Adipose tissue (tissue), 3 donors: Measurements from ENCODE around the gene XIST. TPM values are rescaled to one million over a fixed set of nuclear protein-coding genes. Genes with fewer than 3 reads are reported as not detected.

Experiments used
- H3K27ac ChIP-seq: one replicate; pipeline ENCODE4 v1.5.1; 2013; ENCODE audit warnings: low read depth, low read length
- WGBS, 3 donors: extraction: QIAGEN DNeasy Blood & Tissue Kit; methylation state at CpG; one replicate each; pipeline ENCODE4 v1.1.7; 2013; 5-methylcytosine and 5-hydroxymethylcytosine counted together
- polyA plus RNA-seq, 3 donors: library from polyadenylated mRNA; stranded (reverse); fragments of 200-250 nt; gene quantifications; one replicate each; pipeline ENCODE4 v1.2.3, GENCODE V29; 2013
- donor health status: healthy with polysubstance abuse.
- donor health status: Bipolar disorder and iron deficiency.
- donor health status: healthy.

XIST gene
- polyA plus RNA-seq, 3 donors = 0.06 to 64.5 (median 0.22) TPM

GRCh38 chrX:73842541-73843234, 9.8 kb downstream of the XIST start:
- H3K27ac ChIP-seq = no peak overlapping the region
- WGBS, 3 donors = 80 to 91% (median 83%) methylated on average over 4 of the region's 4 CpGs

- H3K27ac ChIP-seq = no peak overlapping the region
- 65 to 79% (median 70%) methylated on average over 5 of the region's 5 CpGs for WGBS, 3 donors
These were observed 11.2 kb downstream of the XIST start for GRCh38 chrX:73841337-73841736.

DNA sequence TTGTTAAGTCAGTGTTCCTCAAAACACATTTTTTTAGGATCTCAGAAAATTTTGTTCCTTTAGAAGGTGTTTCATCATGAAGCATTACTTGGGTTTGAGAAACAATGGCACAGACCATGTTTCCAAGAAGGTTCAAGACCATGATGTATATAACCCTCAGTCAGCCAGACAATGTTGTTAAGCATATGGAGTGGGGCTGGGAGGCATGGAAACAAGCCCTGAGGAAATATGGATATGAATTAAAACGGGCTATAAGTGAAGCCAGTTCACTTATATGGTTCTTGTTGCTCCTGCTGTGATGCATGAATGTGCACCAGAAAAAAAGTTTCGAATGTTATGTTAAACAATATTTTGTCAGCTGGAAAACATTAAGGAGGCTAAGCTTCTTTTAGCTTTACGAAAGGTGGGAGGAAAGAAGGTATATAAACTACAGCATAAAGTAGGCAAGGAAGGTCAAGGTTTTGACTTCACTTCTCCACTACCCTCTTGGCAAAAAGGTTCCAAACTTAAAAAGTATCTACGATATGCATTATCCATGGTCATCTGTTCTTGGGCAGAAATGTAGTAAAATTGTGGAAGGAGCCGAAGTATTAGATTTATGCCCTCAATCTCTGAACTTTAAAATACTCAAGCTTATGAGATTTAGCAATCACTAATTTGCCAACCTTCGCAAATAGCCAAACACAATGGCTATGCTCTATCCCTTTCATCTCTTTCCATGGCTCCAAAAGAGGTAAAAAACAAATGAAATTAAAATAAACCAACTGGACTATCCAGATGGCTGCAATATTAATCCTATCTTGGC, 12.2 kb downstream of the XIST start:
- no peak overlapping the region for H3K27ac ChIP-seq
- WGBS, 3 donors = 70 to 86% (median 75%) methylated on average over 6 of the region's 6 CpGs

- WGBS, 3 donors = 65 to 86% (median 70%) methylated on average over 1 of the region's 1 CpG
- H3K27ac ChIP-seq = no peak overlapping the region
These were observed 13.4 kb downstream of the XIST start for GRCh38 chrX:73839152-73839551.

GRCh38 chrX:73838123-73838522, 14.4 kb downstream of the XIST start:
- H3K27ac ChIP-seq = no peak overlapping the region
- 85 to 94% (median 90%) methylated on average over 3 of the region's 3 CpGs for WGBS, 3 donors

GRCh38 chrX:73836956-73837477, 15.5 kb downstream of the XIST start:
- 0 to 58% (median 40%) methylated on average over 1 of the region's 1 CpG for WGBS, 3 donors
- H3K27ac ChIP-seq = no peak overlapping the region

DNA sequence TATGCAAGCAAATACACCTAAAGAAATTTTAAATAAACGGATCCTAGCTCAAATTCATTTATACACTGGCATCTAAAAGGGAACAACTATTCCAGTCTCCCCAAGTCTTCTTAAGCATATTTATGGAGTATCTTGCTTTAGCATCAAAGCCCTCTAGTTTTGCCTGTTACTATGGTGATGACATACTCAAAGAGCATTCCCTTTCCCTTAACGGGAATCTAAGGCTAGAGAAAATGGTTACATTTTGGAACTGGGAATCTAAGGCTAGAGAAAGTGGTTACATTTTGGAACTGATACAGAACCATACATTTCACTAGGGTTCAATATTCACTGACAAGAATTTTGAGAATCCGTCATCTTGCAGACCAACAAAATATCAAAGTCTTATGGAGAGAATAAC, 18.3 kb downstream of the XIST start:
- no peak overlapping the region for H3K27ac ChIP-seq
- WGBS, 3 donors = 75 to 85% (median 76%) methylated on average over 3 of the region's 3 CpGs

DNA sequence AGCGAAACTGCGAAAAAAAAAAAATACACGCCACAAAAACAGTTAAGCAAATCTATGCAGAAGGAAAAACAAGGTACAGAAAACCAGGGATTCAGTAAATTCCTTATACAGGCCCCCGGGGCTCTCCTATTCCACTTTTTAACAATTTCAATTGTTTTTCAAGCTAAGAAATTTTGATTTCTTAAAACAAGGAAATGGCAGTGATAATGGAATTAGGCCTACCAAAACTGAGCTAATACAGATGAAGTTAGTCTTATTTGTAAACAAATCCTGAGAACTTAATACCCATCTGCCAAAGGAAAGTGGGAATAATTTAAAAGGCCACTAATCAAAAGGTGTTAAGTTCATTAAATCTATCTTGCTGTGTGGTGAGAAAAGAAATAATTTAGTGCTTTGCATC, 20.2 kb downstream of the XIST start:
- no peak overlapping the region for H3K27ac ChIP-seq

GRCh38 chrX:73831500-73831899, 21.0 kb downstream of the XIST start:
- no peak overlapping the region for H3K27ac ChIP-seq
- WGBS, 3 donors = 56 to 71% (median 66%) methylated on average over 2 of the region's 2 CpGs

More for the DNA sequence above, 20.2 kb downstream of the XIST start:
- WGBS, 3 donors = 76 to 96% (median 82%) methylated on average over 4 of the region's 4 CpGs

GRCh38 chrX:73830489-73831414, 21.8 kb downstream of the XIST start:
- 72 to 87% (median 87%) methylated on average over 8 to 9 of the region's 9 CpGs for WGBS, 3 donors
- no peak overlapping the region for H3K27ac ChIP-seq

DNA sequence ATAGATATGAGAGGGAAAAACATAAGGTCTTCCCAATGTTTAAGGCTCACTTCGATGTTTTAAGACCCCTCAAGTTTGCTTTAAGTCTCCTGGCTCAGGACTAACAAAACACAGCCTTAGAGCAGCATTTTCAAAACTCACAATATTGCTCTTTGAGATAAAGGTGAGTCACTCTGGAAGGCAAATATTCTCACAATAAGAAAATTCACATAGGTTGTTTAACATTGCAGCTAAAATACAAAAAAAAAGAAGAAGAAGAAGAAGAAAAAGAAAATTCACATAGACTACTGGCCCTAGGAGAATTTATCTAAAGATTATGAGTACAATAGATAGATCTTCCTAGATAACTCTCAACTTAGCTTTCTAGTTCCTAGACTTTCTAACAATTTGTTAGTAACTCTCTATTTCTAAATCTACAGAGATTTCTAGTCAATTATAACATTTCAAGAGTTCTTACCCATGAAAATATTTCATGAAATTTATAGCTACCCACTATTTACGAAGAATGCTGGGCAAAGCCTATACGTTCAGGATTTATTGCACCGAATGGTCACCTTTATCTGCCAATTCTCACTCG, 22.5 kb downstream of the XIST start:
- 75 to 89% (median 83%) methylated on average over 5 of the region's 5 CpGs for WGBS, 3 donors

GRCh38 chrX:73828080-73828720, 24.3 kb downstream of the XIST start:
- WGBS, 3 donors = 66 to 92% (median 81%) methylated on average over 2 of the region's 2 CpGs
- H3K27ac ChIP-seq = no peak overlapping the region

More for the DNA sequence above, 22.5 kb downstream of the XIST start:
- H3K27ac ChIP-seq = no peak overlapping the region

- H3K27ac ChIP-seq = no peak overlapping the region
- WGBS, 3 donors = 74 to 86% (median 84%) methylated on average over 4 of the region's 4 CpGs
These were observed 25.1 kb downstream of the XIST start for GRCh38 chrX:73827406-73827805.

GRCh38 chrX:73826996-73827395, 25.5 kb downstream of the XIST start:
- 69 to 88% (median 81%) methylated on average over 5 of the region's 5 CpGs for WGBS, 3 donors
- H3K27ac ChIP-seq = no peak overlapping the region

DNA sequence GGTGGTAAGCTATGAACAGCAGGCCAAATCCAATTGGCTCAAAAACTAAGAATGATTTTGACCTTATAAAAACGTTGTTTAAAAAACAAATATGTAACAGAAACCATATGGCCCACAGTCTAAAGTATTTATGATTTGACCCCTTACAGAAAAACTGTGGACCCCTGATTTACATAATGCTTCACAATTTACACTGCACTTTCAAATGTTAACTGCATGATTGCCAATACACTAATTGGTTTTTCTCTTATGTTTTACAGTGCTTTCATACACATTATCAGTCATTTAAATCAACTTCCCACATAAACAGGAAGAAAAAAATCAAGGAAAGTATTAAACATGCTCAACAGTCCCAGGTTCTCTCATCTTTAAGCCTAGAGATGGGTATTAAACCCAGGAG, 26.9 kb downstream of the XIST start:
- WGBS, 3 donors = 15 to 52% (median 39%) methylated on average over 1 of the region's 1 CpG
- no peak overlapping the region for H3K27ac ChIP-seq

DNA sequence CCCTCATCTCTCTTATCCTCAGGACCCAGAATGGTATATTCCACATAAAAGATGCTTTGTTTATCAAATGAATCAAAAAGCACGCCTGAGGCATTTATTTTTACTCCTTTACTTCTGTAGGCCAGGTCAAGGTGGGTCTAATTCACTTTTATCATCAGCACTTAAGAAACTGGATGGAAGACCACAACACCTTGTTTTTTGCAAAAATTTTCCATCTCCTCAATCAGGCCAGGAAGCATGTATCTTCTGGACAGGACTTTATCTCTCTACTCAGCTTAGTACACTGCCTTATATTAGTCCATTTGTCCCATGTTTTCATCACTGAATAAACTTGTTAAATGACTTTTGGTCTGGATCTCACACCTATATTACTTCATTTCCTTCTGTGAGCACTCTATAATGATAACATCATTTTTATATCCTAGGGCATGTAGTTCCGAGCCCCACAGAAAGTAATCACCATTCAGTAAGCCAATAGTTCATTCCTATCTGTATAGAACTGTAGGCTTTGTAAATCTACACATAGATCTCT, 29.0 kb downstream of the XIST start:
- WGBS, 3 donors = 58 to 85% (median 74%) methylated on average over 2 of the region's 2 CpGs
- no peak overlapping the region for H3K27ac ChIP-seq

DNA sequence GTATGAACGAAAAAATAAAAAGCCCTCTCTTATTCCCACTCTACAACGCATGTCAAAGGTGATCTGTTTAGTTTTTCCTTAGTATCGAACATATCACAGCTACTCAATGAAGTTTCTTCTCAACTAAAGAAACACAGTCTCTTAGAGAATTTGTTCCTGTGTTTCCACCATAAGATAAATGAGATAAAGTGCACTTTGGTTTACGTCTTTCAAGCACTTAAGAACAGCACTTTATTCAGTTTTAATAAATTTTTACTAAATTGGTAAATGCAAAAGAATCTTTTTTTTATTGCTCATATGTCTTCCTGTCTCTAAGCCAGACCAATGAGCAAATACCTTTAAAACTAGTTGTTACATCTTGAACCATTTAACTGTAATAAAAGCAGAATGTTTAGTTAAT, 29.7 kb downstream of the XIST start:
- no peak overlapping the region for H3K27ac ChIP-seq
- 72 to 77% (median 75%) methylated on average over 4 of the region's 4 CpGs for WGBS, 3 donors
